HFF-Myc (cell line): Measurements from ENCODE around the gene PRLH.

Source experiments
- DNase-seq: peaks from one replicate; pipeline ENCODE4 v3.0.0-alpha.2; 2011; ENCODE audit warnings: low read depth; ENCODE audit errors: extremely low read depth
- H3K4me3 ChIP-seq: replicated peaks from 2 replicates; pipeline ENCODE4 v1.5.1; 2011; ENCODE audit warnings: low read depth, mild to moderate bottlenecking, control low read depth, low read length
- TF ChIP-seq, protein P1 (sequence below): IDR thresholded peaks from 2 replicates; pipeline ENCODE4 v1.5.1; 2012; ENCODE audit warnings: mild to moderate bottlenecking, low read depth, low read length, control low read depth; ENCODE audit errors: missing control alignments

Gene PRLH

DNA sequence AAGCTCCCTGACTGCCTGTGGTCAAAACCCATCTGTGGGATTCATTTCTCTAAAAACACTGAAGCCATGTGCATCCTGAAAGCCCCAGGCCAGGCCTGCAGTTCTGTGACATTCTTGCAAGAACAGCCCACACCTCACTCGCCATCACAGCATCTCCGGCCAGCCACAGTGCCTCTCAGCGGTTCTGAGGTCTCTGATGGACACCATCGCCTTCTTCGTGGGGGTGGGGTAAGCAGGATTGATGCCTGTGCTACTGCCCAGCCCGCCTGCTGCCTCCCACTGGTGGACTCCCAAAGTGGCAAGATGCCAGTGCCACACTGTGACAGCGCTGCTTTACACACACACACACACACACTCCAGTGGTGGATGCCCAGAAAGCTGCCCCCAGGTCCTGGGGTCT, 5.2 kb upstream of the PRLH start:
- no peak for DNase-seq
- TF ChIP-seq, protein P1, sequence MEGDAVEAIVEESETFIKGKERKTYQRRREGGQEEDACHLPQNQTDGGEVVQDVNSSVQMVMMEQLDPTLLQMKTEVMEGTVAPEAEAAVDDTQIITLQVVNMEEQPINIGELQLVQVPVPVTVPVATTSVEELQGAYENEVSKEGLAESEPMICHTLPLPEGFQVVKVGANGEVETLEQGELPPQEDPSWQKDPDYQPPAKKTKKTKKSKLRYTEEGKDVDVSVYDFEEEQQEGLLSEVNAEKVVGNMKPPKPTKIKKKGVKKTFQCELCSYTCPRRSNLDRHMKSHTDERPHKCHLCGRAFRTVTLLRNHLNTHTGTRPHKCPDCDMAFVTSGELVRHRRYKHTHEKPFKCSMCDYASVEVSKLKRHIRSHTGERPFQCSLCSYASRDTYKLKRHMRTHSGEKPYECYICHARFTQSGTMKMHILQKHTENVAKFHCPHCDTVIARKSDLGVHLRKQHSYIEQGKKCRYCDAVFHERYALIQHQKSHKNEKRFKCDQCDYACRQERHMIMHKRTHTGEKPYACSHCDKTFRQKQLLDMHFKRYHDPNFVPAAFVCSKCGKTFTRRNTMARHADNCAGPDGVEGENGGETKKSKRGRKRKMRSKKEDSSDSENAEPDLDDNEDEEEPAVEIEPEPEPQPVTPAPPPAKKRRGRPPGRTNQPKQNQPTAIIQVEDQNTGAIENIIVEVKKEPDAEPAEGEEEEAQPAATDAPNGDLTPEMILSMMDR = no peak
- H3K4me3 ChIP-seq = no peak overlapping the region

DNA sequence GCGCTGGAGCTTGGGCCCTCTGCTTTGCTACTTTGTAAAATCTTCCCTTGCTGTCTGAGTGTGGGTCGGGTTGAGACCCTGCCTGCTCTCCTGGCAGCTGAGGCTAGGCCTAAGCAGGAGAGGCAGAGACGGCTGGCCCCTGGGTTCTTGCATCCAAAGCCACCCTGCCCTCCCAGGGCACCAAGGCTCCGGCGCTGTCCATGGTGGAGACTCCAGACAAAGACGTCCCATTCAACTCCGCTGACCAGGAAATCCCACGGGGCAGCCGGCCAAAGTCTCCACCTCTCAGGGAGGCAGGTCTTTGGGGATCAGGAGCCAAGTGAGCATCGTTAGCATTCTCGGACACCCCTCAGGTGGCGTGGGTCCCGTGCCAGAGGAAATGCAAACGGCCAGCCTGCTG, 2.6 kb upstream of the PRLH start:
- no peak overlapping the region for H3K4me3 ChIP-seq
- no peak for DNase-seq
- TF ChIP-seq, protein P1 = no peak

DNA sequence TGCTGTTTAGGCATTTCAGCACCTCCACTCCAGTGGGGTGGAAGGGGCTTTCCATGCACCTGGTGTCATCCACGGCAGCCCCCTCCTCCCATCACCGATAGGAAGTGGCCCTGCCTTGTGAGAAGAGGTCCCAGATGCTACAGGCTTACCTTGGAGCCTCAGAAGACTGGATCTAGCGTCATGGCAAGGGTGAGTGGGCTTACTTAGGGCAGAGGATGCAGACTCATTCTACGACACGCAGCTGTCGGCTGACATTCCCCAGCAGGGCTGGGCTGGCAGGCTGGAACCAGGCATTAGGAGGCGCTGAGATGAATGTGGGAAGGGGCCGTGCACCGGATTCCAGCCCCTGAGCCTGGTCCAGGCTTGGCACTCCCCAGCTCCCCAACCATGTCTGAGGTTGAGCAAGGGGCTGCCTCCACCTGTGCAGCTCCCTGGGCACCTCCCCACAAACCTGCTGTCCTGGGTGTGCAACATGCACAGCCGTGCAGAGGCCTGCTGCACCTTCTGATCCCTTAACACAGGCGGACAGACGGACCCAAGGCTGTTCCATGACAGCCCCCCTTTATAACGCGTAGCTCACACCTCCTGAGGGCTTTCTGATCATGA, 1.7 kb upstream of the PRLH start:
- TF ChIP-seq, protein P1 = no peak
- DNase-seq = no peak
- H3K4me3 ChIP-seq = no peak overlapping the region

DNA sequence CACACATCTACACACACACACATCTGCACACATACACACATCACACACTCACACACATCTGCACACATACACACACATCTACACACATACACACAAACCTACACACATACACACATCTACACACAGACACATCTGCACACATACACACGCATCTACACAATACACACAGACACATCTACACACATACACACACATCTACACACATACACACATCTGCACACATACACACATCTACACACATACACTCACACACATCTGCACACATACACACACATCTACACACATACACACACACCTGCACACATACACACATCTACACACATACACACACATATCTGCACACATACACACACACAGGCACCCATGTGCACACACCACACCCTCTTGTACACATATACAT, 400 bp upstream of the PRLH start:
- TF ChIP-seq, protein P1 = no peak
- no peak for DNase-seq
- H3K4me3 ChIP-seq = no peak overlapping the region

DNA sequence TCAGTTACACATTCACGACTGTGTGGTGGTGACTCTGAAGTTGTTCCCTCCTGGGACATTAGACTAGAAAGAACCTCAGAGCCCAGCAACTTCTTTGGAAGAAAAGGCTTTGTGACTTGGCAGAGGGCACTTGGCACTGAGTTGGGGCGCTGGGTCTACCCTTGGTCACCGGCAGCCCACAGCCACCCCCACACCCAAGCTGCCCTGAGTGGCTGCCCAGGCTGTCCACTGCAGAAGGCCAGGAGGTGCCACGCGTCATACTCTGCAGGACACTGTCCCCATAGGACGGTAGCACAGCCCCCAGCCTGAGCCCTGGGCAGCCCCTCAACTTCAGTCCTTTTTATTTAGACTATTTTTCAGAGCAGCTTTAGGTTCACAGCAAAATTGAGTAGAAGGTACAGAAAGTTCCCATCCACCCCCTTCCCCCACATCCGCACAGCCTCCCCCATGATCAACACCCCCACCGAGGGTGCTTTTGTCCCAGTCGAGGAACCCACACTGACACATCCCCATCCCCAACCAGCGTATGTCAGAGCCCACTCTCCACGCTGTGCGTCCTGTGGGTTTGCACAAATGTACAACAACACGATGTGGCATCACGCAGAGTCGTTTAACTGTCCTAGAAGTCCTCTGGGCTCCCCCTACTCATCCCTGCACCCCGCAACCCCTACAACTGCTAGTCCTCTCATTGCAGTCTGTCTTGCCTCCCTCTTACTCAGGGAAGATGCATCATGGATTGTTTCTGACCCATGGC, 1.1 kb downstream of the PRLH start:
- TF ChIP-seq, protein P1 = no peak
- no peak overlapping the region for H3K4me3 ChIP-seq
- DNase-seq = no peak

DNA sequence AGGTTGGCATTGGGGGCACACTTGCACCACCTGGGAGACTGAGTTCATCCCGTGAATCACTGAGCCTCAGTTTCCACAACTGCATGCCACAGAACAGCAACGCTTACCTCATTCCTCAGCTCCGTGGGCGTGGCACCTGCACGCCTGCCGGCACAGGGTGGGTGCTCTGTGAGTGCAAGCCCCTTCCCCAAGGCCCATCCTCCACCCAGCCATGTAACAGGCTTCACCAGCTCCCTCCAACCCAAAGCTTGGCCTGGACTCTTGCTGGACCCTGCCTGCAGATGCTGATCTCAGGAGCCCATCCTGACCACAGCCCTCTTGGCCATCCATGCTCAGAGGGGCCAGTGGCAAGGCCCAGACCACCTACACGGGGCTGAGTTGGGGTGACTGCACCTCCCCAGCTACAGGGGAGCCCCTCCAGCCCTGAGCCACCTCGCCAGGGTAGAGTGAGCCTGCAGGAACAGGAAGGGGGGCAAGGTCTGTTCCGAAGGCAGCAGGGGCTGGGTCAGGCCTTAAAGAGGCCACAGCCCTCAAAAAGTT, 1.8 kb downstream of the PRLH start:
- DNase-seq = no peak
- TF ChIP-seq, protein P1 = no peak

More for the DNA sequence above, 1.8 kb downstream of the PRLH start:
- H3K4me3 ChIP-seq = no peak overlapping the region
